Left ventricle myocardium inferior (tissue), 1 donor: ENCODE measurements around the gene COL11A1. TPM values are rescaled to one million over a fixed set of nuclear protein-coding genes. Genes with fewer than 3 reads are reported as not detected.

Source experiments
- DNase-seq: peaks from one replicate; pipeline ENCODE4 v3.0.0-alpha.2; 2020
- H3K27ac ChIP-seq: fragments of 200-600 bp; replicated peaks from 2 replicates; pipeline ENCODE4 v1.8.0; 2021
- H3K27me3 ChIP-seq: fragments of 200-600 bp; 2 replicates; pipeline ENCODE4 v1.8.0; 2021; ENCODE audit warnings: low read depth
- H3K36me3 ChIP-seq: fragments of 200-600 bp; 2 replicates; pipeline ENCODE4 v1.8.0; 2021
- H3K4me1 ChIP-seq: fragments of 200-600 bp; 2 replicates; pipeline ENCODE4 v1.8.0; 2021
- H3K4me3 ChIP-seq: fragments of 200-600 bp; 2 replicates; pipeline ENCODE4 v1.8.0; 2021; ENCODE audit warnings: mild to moderate bottlenecking, moderate library complexity
- H3K9me3 ChIP-seq: fragments of 200-600 bp; replicated peaks from 2 replicates; pipeline ENCODE4 v1.8.0; 2021
- intact Hi-C: fragments of 100-400 bp; cut with micrococcal nuclease; formaldehyde crosslinking; loops from one replicate; pipeline ENCODE4 v1.11.0; 2022
- long read RNA-seq: library from polyadenylated mRNA; unstranded; transcript quantifications from one replicate; pipeline ENCODE4 v2.0.0, GENCODE V29; 2021
- total RNA-seq: library from RNA; stranded (reverse); fragmentation: NEBNext Ultra II Directional; extraction: Animal tissue kit (Norgen Biotek cat#: 25700); gene quantifications from one replicate; pipeline ENCODE4 v1.2.1, GENCODE V29; 2021
- TF ChIP-seq, protein P1 (sequence below): fragments of 200-600 bp; IDR thresholded peaks from 2 replicates; pipeline ENCODE4 v1.8.0; 2021; ENCODE audit warnings: antibody characterized with exemption, mild to moderate bottlenecking, borderline replicate concordance
- donor health status: DM: no; HTN: yes; CAD: no; lungs with severe emphysema.

The COL11A1 gene
- total RNA-seq: not detected
- long read RNA-seq: 0 reads

DNA sequence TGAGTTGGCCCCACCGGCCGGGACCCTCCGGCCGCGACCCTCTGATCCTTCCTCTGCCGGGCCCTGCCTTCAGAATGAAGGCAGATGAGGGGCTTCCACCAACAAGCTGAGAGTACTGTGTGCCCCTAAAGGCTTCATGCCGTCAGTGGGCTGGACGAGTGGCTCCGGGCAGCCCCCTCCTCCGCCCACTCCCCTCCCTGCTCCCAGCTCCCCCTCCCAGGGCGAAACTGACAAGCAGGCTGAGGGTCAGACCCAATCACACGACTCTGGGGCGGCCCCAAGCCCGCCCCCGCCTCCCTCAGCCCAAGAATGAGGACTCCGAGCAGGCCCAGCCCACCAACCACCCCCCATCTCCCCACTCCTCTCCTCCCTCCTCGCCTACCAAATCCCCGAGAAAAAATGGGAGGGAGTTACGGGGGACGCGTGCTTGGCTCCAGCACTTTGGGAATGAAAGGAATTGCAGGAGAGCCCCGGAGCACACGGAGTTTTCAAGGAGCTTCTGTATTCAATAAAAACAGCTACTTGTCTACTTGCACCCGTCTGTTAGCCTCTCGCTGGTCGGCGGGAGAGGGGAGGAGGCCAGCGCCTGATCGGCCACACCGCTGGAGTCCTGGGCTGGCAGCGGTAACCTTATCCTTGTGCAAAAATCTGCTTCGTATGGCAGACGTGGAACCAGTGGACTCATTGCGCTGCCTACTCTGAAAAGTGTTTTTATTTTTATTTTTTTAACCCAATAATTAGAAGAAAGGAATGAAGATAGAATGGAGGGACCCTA is at the start of gene COL11A1:
TSS of gene COL11A1 (minus strand) at position 147 of the 775 bp plus-strand sequence. CDS start 344 bp downstream, outside the sequence.
- intact Hi-C loops: no loop called here
- peak within 1 kb of the TSS; percentile 63 for H3K4me3 ChIP-seq
- peaks cover 24% of the 10 kb centered on the region for H3K4me1 ChIP-seq
- H3K9me3 ChIP-seq: no peaks in the 10 kb centered on the region
- no peak for DNase-seq
- TF ChIP-seq, protein P1, sequence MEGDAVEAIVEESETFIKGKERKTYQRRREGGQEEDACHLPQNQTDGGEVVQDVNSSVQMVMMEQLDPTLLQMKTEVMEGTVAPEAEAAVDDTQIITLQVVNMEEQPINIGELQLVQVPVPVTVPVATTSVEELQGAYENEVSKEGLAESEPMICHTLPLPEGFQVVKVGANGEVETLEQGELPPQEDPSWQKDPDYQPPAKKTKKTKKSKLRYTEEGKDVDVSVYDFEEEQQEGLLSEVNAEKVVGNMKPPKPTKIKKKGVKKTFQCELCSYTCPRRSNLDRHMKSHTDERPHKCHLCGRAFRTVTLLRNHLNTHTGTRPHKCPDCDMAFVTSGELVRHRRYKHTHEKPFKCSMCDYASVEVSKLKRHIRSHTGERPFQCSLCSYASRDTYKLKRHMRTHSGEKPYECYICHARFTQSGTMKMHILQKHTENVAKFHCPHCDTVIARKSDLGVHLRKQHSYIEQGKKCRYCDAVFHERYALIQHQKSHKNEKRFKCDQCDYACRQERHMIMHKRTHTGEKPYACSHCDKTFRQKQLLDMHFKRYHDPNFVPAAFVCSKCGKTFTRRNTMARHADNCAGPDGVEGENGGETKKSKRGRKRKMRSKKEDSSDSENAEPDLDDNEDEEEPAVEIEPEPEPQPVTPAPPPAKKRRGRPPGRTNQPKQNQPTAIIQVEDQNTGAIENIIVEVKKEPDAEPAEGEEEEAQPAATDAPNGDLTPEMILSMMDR: no peak
- no peaks in the 10 kb centered on the region for H3K36me3 ChIP-seq
- H3K27ac ChIP-seq: no peak within 1 kb of the TSS
- peaks cover 34% of the 10 kb centered on the region for H3K27me3 ChIP-seq

DNA sequence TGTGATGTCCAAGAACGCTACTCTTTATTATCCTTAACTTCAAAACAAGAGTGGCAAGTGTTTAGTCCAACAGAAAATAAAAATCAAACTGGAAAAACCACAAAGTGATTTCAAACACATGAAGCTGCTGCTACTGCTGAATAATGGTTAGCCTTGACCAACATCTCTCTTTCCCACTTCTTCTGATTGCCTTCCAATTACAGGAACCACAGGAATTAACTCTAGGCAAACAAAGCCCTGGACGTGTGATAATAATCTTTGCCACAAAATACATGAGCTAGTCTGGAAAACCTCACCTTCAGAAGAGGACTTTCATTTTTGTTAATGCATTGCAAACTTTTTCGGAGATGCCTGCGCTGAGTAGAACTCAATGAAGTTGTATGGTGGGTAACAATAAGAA is 48.6 kb upstream of the COL11A1 start:
- Histone ChIP-seq H3K4me1 (no peaks in the 10 kb centered on the region), H3K9me3 (peaks cover 5% of the 10 kb centered on the region), H3K27me3 (no peaks in the 10 kb centered on the region), H3K4me3 (no peak overlapping the region), H3K36me3 (no peaks in the 10 kb centered on the region), H3K27ac (no peak overlapping the region)
- intact Hi-C loops: no loop called here
- TF ChIP-seq, protein P1: no peak
- DNase-seq: no peak

DNA sequence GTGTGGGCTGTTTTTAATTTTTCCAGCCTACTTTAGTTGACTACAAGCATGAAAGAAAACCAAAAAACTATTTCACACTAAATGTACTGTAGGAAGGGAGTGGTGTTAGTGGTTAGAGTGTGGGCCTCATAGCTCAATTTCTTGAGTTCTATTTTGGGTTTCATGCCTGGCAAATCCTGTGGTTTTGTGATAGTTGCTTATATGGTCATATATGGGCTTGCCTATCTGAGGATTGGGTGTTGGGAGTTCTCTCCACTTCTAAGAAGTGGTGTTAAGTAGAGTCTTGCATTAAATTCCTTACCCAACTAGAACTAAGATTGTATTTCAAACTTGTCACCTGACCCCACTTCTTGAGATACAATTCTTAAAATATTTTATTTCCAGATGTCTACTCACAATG is 37.8 kb upstream of the COL11A1 start:
- H3K4me1 ChIP-seq: no peaks in the 10 kb centered on the region
- H3K4me3 ChIP-seq: no peak overlapping the region
- intact Hi-C loops: no loop called here
- H3K36me3 ChIP-seq: no peaks in the 10 kb centered on the region
- no peak for DNase-seq
- H3K27me3 ChIP-seq: no peaks in the 10 kb centered on the region
- TF ChIP-seq, protein P1: no peak
- H3K9me3 ChIP-seq: no peaks in the 10 kb centered on the region
- no peak overlapping the region for H3K27ac ChIP-seq

DNA sequence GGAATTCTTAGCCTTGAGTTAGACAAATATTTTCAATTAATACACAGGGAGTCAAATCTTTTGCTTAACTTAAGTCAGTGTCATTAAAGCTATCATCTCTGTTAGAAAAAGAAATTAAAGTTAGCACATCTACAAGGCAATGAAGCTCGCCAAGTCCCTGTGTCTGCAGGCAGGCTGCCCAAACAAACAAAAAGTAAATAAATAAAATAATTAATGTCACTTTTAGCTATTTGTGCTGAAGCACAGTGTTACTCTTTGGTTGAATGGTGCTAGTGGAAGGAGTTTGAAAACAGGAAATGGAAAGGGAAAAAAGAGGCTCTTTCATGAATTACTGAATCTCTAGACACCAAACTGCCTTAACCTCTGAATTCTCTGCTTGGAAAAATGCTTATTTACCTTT is 37.1 kb upstream of the COL11A1 start:
- Histone ChIP-seq H3K9me3 (no peaks in the 10 kb centered on the region), H3K27me3 (no peaks in the 10 kb centered on the region), H3K27ac (no peak overlapping the region), H3K4me1 (no peaks in the 10 kb centered on the region), H3K36me3 (no peaks in the 10 kb centered on the region), H3K4me3 (no peak overlapping the region)
- TF ChIP-seq, protein P1: no peak
- no peak for DNase-seq
- intact Hi-C loops: no loop called here

DNA sequence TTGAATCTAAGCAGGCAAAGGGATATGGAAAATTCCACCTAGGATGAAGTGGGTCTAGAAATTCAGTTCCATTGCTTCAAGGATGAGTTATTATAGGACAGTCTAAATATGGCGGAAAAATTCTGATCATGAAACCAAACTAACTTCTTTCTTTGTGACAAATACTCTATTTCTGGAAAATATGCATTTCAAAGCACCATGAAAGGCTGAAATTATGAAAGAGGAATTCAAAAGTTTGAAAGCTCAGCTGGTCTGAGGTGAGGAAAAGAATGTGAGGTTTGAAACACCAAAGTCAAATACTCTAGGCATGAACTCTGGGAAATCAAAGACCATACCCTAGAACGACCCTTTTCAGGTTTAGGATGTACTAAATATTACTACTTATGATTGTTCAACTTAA is 36.4 kb upstream of the COL11A1 start:
- no peak for DNase-seq
- intact Hi-C loops: no loop called here
- TF ChIP-seq, protein P1: no peak

More for the DNA sequence above, 36.4 kb upstream of the COL11A1 start:
- no peaks in the 10 kb centered on the region for H3K27me3 ChIP-seq
- no peak overlapping the region for H3K4me3 ChIP-seq
- H3K9me3 ChIP-seq: no peaks in the 10 kb centered on the region
- H3K4me1 ChIP-seq: no peaks in the 10 kb centered on the region
- H3K27ac ChIP-seq: no peak overlapping the region
- no peaks in the 10 kb centered on the region for H3K36me3 ChIP-seq
